Uterus (tissue), 2 donors: ENCODE measurements around the gene PABPC1L.

ENCODE experiments used
- CTCF ChIP-seq, 4 experiments: fragments of 200-600 bp in 2 of 4; fragments of 450-650 bp in 2 of 4; sonication (generic) in 2 of 4; IDR thresholded peaks; one replicate each; pipeline ENCODE4 v1.5.1; 2016 to 2019; ENCODE audit warnings: antibody characterized with exemption in 4 of 4, mild to moderate bottlenecking in 2 of 4, moderate library complexity in 1 of 4
- POLR2A ChIP-seq, 2 donors: fragments of 450-650 bp; IDR thresholded peaks; one replicate each; pipeline ENCODE4 v1.6.1; 2016; ENCODE audit warnings: antibody characterized with exemption in 2 of 2, mild to moderate bottlenecking in 1 of 2, moderate library complexity in 1 of 2

DNA sequence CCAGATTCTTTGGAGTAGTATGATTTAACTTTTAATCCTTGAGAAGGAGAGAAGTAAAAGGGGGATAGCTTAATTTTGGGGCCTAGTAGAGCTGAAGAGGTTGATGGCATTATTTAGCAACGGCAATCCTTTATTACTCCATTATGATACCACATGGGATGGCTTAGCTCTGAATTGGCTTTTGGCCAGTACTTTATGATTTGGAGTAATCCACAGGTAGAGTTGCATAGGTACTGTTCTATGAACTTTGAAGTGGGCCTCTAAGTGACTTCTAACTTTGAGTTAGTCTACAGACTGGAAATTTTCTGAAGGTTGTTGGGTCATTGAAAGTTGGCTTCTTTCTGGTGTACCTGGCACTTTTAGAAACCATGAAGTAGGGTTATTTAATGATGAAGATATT is 12.7 kb upstream of the PABPC1L start:
- TF ChIP-seq POLR2A (IDR thresholded peaks at IDR 0.05) (no peak), CTCF (IDR thresholded peaks at IDR 0.05) (no peak)
